GM21576 (cell line): ENCODE data around the gene SLC12A8.
"Not testable (repeated sequence)": the region's sequence is repeated elsewhere in the genome, so short reads cannot be mapped to it uniquely, and the experiment has no call there.

Source experiments
- ATAC-seq: cut with Tn5 transposase; IDR thresholded peaks from one replicate; pipeline ENCODE4 v1.9.1; 2021; ENCODE audit warnings: mild to moderate bottlenecking, moderate library complexity; ENCODE audit not compliant: unreplicated experiment

SLC12A8 gene

DNA sequence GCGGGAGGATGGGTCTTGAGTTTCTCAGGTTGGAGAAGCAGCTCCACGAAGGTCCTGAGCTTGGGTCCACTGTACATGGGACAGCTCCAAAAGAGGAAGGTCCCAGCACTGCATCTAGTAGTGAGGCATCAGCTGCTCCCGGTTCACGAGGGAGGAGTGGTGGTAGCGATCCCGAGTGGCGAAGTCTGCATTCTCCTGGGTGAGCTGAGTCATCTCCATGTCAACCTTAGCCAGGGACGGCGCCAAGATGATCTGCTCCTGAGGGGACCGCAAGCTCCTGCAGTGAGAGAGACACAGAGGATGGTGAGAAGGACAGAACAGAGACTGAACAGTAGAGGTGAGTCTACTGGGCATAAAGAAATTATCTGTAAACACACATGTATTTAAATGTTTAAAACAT lies 128.8 kb downstream of the SLC12A8 start:
- ATAC-seq: no peak

DNA sequence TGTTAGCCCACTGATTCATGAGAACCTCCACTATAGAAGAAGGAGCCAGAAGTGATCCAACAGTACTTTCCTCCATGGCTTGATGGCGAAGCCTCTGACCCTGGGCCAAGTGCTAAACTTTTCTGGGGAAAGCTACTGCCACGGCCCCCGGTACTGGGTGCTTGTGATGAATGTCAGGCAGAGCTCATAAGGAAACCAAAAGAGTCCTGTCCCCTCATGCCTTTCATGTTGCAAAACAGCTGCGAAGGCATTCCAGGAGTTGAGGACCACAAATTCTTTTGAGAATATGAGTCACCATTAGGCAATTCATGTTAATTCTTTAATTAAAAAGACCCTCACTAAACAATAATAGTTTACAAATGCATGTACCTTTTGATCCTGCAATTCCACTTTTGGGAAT lies 130.2 kb downstream of the SLC12A8 start:
- ATAC-seq: not testable (repeated sequence)

DNA sequence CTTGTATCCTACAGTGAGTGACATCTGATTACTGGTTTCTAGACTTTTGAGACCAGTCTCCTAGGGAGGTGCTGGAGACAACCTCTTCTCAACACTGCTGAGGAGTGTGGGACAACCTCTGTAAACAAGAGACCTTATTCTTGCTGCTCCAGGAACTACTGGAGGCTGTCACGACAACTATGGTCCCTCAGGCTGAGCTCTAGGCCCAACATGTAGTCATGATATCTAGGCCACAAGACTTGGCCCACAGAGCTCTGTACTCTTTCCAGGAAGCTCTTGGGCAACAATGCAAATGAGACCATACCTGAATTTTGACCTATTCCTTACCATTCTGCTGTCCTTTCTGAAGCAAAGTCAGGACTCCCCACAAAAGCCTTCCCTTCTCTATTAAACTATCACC lies 132.5 kb downstream of the SLC12A8 start:
- ATAC-seq: no peak

DNA sequence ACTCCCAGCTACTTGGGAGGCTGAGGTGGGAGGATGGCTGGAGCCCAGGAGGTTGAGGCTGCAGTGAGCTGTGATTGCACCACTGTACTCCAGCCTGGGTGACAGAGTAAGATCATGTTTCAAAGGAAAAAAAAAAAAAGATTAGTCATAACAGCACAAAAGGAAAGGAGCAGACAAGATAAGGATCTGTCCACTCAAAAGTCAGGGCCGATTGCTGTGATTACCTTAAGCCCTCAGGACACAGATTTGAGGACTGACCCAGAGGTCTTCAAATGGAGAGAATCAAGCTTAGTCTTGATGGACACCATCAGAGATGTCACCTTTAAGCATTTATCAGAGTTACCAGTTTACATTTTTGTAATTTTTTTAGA lies 132.9 kb downstream of the SLC12A8 start:
- no peak for ATAC-seq

DNA sequence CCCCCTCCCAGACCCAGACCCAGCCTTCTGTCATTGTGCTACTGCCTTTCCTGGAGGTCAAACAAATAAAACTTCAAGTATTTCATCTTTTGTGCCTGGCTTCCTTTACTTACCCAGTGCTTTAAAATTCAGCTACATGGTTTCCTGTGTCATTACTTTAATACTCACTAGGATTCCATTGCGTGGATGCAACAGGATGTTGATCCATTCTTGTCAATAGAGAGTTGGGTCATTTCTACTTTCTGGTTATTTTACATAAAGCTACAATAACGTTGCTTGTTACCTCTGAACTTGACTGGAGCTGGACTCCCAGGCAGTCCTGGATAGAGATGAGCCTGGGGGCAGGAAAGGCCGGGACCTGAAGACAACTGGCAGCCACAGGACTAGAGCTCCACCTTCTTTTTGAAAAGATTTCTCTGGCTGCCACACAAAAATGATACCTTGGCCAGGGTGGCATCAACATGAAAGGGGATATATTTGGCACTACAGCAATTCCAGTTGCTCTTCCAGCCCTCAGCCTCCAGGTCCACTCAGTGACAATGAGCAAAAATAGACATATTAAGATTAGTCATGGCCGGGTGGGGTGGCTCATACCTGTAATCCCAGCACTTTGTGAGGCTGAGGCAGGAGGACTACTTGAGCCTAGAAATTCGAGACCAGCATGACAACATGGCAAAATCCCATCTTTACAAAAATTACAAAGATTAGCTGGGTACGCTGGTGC lies 133.4 kb downstream of the SLC12A8 start:
- no peak for ATAC-seq

DNA sequence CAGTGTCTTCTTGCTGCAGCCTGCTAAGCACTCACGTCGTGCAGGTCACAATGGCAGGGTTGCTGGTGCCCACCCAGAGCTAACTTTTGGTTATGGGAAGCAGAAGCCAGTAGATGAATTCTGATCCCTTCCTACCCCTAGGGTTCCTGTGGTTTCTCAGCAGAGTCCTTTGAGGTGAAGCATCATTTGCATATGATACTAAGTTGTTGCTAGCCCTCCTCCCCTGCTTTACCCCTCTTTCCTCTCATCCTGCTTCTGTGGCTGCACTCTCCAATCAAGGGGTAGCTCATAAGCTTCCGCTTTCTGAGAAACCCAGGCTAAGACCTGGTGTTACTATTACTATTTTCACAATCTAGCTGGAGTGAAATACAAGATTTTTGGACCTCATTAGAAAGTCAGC lies 134.7 kb downstream of the SLC12A8 start:
- no peak for ATAC-seq

DNA sequence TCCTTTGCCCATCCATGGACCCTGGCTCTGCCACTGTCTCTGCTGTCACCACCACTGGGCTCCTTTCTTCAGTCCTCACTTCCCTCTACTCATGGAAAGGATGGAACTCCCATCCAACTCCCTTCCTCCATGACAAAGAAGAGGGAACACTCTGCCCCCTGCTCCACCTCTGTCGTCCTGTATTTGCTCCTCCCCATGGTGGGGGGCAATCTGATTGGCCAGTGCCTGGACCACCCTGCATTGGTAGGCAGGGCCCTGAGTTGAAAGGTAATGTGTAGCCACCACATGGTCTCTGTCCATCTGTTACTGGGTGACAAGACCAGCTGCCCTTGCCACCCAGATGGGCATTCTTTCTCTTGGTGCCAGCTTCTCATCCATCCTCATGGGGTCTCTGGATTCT lies 136.1 kb downstream of the SLC12A8 start:
- ATAC-seq: no peak

DNA sequence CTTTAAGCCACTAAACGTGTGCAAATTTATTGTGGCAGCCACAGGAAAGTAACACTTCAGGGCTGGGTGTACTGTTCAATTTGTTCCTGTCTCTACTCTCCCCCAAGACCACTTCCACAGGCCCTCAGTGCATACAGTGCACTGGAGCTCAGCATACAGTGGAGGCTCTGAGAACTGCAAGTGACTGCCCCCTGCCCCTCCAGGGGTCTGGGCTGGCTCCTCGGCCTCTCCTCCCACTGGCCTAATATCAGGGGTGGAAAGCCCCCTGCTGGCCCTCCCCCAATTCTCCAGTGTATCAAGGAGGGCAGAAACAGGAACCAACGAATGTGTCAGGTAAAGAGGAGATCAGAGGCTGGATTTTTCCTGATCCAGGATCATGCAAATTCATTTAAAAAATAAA lies 136.8 kb downstream of the SLC12A8 start:
- ATAC-seq: no peak

DNA sequence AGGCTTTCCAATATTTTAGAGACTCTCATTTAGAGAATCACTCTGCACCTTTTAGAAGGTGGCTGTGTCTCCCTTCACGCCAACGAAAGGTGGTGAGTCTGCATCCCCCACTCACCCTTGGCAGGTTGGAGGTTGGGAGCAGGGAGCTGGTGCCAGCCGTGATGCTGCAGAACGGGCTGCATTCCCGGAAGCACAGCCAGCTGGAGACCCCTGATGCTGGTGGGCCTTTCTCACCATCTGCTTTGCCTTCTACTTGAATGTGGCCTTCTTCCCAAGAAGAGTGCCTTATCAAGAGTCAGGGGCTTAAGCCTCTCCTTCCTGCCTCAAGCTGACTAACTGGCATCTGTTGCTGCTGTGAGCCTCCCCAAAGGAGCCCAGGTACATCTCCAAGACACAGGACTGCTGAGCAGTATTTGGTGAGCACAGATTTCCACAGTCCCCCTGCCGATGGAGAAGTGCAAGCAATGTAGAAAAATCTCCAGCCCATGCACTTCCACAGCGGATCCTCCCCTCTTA lies 139.1 kb downstream of the SLC12A8 start:
- no peak for ATAC-seq

DNA sequence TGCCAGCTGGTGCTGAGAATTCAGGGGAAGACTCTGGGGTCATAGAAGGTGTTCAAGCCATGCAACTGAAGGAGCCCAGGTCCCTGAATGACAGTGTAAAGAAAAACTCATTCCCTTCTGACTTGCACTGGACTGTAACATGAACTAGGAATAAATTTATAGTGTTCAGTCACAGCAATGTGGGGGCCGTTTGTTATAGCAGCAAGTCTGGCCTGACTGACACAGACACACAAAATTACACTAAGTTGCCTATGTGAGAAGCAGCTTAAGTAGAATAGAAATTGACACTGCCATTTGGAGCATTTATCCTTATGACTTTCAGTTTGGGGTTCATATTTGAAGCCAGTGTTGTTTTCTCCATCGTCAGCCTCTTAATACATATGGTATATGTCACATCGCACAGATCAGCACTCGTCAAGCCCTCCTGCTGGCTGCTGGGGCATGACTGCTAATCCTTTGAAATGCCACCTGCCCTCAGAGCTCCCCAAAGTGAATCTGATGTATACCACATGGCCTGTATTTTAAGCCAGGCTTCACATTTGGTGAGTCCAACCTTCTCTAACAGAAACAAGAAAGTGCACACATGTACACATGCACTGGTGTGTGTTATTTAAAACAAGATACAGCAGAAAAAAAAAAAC lies 139.7 kb downstream of the SLC12A8 start:
- no peak for ATAC-seq

DNA sequence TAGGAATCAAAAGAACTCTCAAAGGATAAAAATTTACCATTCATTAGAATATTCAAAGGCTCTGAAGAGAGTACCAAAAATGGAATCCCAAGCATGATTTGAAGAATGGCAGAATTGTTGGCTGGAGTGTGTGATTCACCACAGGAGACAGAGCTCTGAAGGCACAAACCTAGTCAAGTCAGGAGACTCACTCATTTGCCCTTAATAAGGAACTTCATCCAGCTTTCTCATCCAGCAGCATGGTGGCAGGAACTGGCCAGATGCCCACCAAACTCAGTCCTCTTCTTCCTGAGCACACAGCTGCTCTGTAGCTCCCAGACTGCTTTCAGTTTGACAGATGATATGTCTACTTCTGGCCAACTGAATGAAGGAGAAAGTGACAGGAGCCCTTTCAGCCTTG lies 140.2 kb downstream of the SLC12A8 start:
- no peak for ATAC-seq

DNA sequence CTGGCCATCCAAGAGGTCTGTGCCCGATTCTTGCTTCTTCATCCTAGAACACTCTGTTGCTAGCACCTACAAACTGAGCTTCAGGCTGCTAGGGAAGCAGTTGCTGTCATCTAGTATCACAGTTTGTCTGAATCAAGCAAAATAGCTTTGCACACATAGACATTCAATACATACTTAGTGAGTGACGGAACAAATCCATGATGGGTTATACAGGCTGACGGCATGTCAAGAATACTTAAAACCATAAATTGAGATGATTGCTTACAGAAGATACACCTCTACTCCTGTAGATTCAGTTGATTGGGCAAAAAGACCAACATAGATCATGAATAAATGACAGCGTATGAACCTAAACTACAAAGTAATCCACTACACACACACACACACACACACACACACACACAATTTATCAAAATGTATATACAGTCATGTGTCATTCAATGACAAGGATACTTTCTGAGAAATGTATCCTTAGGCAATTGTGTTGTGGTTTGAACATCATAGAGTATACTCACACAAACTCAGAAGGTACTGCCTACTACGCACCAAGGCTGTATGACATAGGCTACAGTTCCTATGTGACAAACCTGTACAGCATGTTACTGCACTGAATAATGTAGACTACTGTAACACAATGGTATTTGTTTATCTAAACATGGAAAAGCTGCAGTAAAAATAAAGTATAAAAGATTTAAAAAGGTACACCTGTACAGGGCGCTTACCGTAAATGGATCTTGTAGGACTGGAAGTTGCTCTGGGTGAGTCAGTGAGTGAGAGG lies 142.4 kb downstream of the SLC12A8 start:
- no peak for ATAC-seq

DNA sequence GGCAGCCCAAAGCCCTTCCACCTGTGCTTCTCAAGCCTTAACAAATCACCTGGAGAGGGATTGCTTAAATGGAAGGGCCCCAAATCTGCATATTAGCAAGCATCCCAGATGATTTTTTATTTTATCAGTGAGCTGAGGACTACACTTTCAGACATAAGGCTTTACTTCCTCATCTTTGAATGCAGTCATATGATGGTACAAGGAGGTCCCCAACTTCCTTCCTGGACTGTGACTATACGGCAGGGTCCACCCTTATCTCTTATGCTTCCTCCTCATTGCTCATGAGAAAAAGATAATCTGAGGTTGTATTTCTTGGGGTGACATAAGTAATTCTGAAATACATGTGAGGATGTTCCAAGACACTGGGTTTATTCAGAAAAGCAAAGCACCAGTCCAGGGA lies 143.1 kb downstream of the SLC12A8 start:
- no peak for ATAC-seq

DNA sequence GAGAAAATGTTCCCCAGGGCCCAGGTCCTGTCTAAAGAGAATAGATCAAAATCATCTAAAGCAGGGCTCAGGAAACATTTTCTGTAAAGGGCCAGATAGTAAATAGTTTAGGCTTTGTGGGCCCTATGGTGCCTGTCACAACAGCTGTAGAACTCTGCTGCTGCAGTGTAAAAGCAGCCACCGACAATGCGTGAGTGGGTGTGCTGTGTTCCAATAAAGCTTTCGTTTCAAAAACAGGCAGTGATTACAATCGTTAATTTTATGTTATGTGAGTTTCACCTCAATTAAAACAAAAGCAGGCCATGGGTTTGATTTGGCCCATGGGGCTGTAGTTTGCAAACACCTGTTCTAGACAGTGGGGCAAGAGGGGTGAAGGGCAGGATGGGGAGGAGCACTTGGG lies 144.3 kb downstream of the SLC12A8 start:
- no peak for ATAC-seq

DNA sequence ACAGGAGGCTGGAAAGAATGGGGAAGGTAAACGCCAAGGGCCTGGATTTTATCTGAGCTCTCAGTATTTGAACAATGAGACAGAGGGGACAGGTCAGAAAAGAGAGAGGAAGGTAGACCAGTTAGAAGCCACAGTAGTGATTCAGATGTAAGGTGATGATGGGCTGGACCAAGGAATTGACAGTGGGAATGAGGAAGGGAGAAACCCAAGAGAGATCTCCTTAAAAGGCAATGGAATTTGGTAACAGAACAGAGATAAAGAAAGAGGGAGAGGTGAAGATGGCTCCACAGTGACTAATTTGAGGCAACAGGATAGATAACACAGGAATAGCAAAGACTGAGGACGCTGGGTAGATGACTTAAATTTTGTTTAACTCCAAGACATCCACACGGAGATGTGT lies 145.3 kb downstream of the SLC12A8 start:
- no peak for ATAC-seq

DNA sequence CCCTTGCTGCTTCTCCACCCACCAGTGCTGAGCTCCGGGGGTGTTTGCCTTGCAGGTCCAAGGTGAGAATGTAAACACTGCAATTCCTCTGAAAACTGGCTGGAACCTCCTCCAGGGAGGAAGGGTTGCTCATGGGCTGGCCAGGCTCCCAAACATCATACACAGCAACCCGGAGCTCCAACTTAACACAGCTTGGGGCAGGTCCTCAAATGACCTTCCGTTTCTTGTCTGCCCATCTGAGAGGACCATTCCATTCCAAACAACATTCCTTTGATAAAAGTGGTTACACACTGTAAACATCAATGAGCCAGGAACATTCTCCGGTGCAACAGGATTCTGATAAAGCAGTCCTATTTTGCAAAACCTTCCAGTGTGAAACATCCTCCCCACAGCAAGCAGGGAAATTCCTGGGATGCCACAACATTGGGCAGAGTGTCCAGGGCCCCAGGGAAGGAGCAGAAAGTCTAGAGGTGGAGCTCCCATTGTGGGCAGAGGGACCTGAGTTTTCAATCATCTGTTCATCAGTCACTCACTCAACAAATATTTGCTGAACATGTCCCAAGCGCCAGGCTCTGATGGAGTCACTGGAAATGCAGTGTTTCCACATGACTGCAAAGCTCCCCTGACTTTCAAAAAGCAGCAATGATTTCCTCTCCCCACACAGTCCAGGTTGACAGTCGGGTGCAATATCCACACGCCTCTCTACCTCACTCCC lies 149.5 kb downstream of the SLC12A8 start:
- no peak for ATAC-seq

DNA sequence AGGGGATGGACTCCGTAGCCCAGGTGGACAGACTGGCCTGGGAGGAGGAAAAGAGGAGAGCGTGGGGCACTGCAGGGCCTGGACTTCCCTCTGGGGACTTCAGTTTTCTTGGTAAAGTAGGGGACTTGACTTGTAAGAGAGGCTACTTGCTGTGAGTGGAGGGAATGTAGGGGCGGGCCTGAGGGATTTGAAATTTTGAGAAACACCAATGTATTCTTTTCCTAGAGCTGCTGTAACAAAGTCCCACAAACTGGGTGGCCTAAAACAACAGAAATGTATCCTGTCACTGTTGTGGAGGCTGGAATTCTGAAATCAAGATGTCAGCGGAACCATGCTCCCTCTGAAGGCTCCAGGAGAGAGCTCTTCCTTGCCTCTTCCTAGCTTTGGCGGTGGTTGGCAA lies 150.9 kb downstream of the SLC12A8 start:
- ATAC-seq: no peak

DNA sequence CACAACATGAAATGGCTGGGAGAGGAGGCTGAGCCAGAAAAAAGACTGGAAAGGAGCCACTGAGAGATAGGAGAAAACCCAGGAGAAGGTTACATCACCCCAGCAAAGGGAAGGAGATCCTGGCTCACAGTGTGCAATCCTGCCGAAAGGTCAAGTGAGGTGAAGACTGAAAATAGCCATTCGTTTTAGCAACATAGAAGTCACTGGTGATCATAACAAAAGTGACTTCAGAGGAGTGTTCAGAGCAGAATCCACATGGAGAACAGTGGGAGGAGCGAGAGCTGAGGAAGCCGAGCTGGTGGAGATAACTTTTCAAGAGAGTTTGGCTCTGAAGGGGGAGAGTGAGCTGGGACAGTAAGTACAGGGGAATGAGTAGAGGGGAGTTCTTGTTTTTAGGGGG lies 151.4 kb downstream of the SLC12A8 start:
- no peak for ATAC-seq

DNA sequence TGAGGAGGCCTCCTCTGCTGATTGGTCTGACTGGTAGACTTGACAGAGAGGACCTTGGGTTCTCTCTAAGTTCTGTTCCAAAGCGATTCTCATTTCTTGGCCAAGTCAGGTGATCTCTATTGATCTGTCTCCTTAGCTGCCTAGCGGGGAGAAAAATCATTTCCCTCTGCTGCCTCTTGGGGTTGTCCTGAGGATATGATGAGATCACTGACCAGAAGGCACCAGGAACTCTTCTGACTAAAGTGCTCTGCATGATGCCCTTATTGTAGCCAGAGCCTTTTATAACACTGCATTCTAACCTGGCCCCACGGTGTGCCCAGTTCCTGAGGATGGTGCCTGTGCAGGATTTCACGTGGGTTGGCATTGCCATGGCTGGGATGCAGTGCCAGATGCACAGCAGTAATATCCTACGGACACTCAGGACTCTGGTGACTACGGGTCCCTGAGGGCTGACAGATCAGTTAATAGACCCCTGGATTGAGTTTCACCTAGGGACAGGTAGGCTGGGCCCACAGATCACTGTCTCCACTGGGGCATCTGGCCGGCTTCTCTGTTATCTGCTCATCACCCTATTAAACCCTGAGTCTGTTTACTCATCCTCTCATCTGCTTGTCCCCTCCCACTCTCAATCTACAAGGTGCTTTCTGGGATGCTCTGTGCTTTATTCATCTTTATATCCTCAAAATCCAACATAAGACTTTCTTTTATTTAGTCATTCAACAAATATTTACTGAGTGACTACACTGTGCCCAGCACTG lies 152.9 kb downstream of the SLC12A8 start:
- no peak for ATAC-seq

DNA sequence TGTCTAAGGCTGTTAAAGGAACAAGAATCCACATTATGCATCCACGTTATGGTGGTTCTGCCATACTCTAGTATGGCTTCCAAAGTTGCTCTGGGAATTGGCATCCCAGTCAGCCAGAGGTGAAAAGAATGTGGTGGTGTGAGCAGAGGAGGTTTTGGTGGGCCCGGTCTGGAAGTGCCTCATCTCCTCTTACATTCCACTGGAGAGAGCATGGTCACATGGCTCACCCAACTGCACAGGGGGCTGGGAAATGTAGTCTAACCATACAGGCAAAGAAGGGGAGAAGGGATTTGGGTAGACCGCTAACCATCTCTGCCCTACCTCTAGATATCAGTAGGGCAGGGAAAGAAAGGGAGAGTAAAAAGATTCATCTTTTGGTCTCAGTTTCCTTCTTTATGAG lies 153.6 kb downstream of the SLC12A8 start:
- no peak for ATAC-seq

DNA sequence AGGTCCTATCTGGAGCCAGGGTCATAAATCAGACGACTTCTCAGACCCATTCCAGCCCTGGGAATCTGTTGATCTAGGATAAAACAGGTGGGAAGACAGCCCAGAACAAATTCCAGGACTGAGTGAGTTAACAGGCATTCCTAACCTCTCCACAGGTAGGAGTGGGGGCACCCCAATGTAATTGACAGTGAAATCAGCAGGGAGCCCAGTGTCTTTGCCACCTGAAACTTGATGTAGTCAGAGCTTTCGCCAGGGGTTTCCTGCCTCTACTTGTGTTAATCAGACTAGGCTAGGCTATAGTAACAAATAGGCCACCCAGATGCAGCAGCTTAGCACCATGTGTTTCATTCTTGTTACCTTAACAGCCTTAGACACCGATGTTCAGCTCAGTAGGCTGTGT lies 154.0 kb downstream of the SLC12A8 start:
- no peak for ATAC-seq
